C4-2B (cell line): ENCODE measurements around the gene PDK2.

Experiments
- ZFX ChIP-seq: fragments of 450-650 bp; IDR thresholded peaks from 2 replicates; pipeline ENCODE4 v1.6.1; 2017
- TF ChIP-seq, protein P1 (sequence below): fragments of 450-650 bp; conservative IDR thresholded peaks from 2 replicates; pipeline ENCODE4 v1.5.1; 2017; ENCODE audit warnings: mild to moderate bottlenecking

DNA sequence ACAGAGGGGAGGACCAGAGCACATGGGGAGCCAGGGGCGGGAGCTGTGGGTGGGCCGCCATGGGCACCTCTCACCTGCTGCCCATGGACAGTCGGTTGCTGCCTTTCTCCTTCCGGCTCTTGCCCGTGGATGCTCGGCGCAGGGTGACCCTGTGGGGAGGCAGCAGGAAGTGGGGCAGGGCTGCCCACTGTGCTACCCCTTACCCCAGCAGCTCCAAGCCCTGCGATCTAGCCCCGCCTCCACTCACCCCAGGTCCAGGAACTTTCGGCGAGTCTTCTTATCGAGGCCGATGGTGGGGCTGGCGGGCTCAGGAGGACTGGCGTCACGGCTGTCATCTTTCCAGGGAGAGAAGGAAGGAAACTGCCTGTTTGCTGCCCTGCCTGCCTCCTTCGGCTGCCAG is 20.6 kb downstream of the PDK2 start:
- TF ChIP-seq, protein P1, sequence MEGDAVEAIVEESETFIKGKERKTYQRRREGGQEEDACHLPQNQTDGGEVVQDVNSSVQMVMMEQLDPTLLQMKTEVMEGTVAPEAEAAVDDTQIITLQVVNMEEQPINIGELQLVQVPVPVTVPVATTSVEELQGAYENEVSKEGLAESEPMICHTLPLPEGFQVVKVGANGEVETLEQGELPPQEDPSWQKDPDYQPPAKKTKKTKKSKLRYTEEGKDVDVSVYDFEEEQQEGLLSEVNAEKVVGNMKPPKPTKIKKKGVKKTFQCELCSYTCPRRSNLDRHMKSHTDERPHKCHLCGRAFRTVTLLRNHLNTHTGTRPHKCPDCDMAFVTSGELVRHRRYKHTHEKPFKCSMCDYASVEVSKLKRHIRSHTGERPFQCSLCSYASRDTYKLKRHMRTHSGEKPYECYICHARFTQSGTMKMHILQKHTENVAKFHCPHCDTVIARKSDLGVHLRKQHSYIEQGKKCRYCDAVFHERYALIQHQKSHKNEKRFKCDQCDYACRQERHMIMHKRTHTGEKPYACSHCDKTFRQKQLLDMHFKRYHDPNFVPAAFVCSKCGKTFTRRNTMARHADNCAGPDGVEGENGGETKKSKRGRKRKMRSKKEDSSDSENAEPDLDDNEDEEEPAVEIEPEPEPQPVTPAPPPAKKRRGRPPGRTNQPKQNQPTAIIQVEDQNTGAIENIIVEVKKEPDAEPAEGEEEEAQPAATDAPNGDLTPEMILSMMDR, result no peak
- TF ChIP-seq ZFX, result no peak
